ENCODE data around the gene G6PC3.

The G6PC3 gene

DNA sequence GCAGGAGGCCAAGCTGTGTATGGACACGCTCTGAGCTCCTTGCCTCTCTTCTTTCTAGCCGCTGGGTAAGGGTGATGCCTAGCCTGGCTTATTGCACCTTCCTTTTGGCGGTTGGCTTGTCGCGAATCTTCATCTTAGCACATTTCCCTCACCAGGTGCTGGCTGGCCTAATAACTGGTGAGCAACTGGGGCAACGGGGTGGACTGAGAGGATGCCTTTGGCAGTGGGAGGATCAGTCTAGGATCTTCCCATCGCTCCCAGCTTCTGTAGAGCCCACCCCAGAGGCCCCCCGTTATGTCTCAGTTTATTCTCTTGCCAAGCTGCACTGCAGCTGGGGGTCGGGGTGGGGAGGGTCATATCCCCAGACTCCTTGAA is 4.4 kb downstream of the G6PC3 start:
- H3K27me3 ChIP-seq (ENCODE audit: insufficient read depth, poor library complexity, severe bottlenecking), result no peaks in the 10 kb centered on the region
- no peak overlapping the region for H3K4me3 ChIP-seq (replicated peaks; ENCODE audit: insufficient read depth, low read length)
- H3K27ac ChIP-seq (replicated peaks), result no peak overlapping the region
- TF ChIP-seq, protein P1, sequence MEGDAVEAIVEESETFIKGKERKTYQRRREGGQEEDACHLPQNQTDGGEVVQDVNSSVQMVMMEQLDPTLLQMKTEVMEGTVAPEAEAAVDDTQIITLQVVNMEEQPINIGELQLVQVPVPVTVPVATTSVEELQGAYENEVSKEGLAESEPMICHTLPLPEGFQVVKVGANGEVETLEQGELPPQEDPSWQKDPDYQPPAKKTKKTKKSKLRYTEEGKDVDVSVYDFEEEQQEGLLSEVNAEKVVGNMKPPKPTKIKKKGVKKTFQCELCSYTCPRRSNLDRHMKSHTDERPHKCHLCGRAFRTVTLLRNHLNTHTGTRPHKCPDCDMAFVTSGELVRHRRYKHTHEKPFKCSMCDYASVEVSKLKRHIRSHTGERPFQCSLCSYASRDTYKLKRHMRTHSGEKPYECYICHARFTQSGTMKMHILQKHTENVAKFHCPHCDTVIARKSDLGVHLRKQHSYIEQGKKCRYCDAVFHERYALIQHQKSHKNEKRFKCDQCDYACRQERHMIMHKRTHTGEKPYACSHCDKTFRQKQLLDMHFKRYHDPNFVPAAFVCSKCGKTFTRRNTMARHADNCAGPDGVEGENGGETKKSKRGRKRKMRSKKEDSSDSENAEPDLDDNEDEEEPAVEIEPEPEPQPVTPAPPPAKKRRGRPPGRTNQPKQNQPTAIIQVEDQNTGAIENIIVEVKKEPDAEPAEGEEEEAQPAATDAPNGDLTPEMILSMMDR (IDR thresholded peaks at IDR 0.05; ENCODE audit: insufficient read depth, low read length), result no peak
- no peak for TF ChIP-seq POLR2AphosphoS5 (IDR thresholded peaks at IDR 0.05; ENCODE audit: low read depth)
- TF ChIP-seq SPI1 (IDR thresholded peaks at IDR 0.05; ENCODE audit: borderline replicate concordance, low read depth), result no peak
- TF ChIP-seq GABPA (IDR thresholded peaks at IDR 0.05; ENCODE audit: low read depth), result no peak
- no peak for TF ChIP-seq REST (IDR thresholded peaks at IDR 0.05; ENCODE audit: insufficient replicate concordance, low read depth)
- DNase-seq (ENCODE audit: low read depth in 1 of 2, low spot score in 1 of 2), result no peak

GRCh38 chr17:44075598-44076293 is 5.2 kb downstream of the G6PC3 start:
- no peak for DNase-seq (ENCODE audit: low read depth in 1 of 2, low spot score in 1 of 2)
- Histone ChIP-seq H3K27me3 (ENCODE audit: insufficient read depth, poor library complexity, severe bottlenecking) (no peaks in the 10 kb centered on the region), H3K4me3 (replicated peaks; ENCODE audit: insufficient read depth, low read length) (no peak overlapping the region), H3K27ac (replicated peaks) (no peak overlapping the region)
- TF ChIP-seq GABPA (IDR thresholded peaks at IDR 0.05; ENCODE audit: low read depth) (no peak), REST (IDR thresholded peaks at IDR 0.05; ENCODE audit: insufficient replicate concordance, low read depth) (no peak), SPI1 (IDR thresholded peaks at IDR 0.05; ENCODE audit: borderline replicate concordance, low read depth) (no peak), POLR2AphosphoS5 (IDR thresholded peaks at IDR 0.05; ENCODE audit: low read depth) (no peak)
- TF ChIP-seq, protein P1 (IDR thresholded peaks at IDR 0.05; ENCODE audit: insufficient read depth, low read length), result no peak

DNA sequence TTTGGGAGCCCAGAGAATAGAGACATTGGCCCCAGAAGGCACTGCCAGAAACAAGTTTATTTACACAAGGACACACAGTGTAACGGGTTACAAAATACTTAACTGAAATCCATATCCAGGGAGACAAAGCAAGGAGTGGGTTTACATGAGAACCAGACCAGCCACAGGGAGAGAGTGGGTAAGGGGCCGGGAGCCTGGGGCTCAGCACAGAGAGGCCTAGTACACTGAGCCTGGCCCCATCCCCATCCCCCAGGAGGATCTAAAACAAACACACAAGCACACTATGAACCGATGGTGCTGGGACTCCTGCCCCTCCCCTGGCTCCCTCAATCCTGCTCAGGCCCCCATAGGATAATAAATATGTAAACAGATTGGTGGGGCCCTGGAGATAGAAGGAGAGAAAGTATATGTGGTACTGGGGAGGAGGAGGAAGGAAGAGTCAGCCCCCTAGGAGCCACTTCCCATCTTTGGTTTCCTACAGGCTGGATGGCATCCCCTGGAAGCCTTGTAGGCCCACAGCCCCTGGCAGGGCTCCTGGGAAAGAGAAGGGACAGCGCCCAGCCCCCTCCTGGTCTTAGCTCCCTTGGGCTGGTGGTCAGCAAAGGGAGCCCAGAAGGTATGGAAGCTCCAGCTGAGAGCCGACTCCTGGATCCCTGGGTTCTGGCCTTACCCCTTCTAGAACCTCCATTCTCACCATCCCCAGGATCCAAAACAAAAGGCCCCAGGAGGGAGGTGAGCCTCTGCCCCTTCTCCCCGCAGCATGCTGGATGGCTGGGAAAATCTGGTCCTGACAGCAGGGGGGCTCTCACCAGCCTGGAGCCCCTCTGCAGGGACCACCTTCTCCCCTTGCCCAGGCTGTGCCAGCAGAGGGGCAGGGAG is 6.4 kb downstream of the G6PC3 start:
- TF ChIP-seq, protein P1 (IDR thresholded peaks at IDR 0.05; ENCODE audit: insufficient read depth, low read length), result no peak
- TF ChIP-seq REST (IDR thresholded peaks at IDR 0.05; ENCODE audit: insufficient replicate concordance, low read depth) (no peak), POLR2AphosphoS5 (IDR thresholded peaks at IDR 0.05; ENCODE audit: low read depth) (no peak), GABPA (IDR thresholded peaks at IDR 0.05; ENCODE audit: low read depth) (no peak), SPI1 (IDR thresholded peaks at IDR 0.05; ENCODE audit: borderline replicate concordance, low read depth) (no peak)
- Histone ChIP-seq H3K4me3 (replicated peaks; ENCODE audit: insufficient read depth, low read length) (no peak overlapping the region), H3K27ac (replicated peaks) (peak overlapping the region; percentile 68), H3K27me3 (ENCODE audit: insufficient read depth, poor library complexity, severe bottlenecking) (no peaks in the 10 kb centered on the region)
- DNase-seq (ENCODE audit: low read depth in 1 of 2, low spot score in 1 of 2), result no peak
